Inflammatory macrophage (primary cell): ENCODE data around the gene NCOA3.

Experiments
- DNase-seq, 2 donors: peaks; one replicate each; pipeline ENCODE4 v3.0.0-alpha.2; 2020 to 2022

Gene NCOA3

GRCh38 chr20:47642624-47643023 is 140.9 kb downstream of the NCOA3 start:
- DNase-seq, result no peak

GRCh38 chr20:47645632-47646031 is 143.9 kb downstream of the NCOA3 start:
- DNase-seq, result no peak

- DNase-seq, result no peak
Measured at GRCh38 chr20:47647994-47648393, 146.3 kb downstream of the NCOA3 start.

- no peak for DNase-seq
Measured at GRCh38 chr20:47648943-47649342, 147.3 kb downstream of the NCOA3 start.

GRCh38 chr20:47652301-47652700 is 150.6 kb downstream of the NCOA3 start:
- no peak for DNase-seq

GRCh38 chr20:47652794-47653193 is 151.1 kb downstream of the NCOA3 start:
- DNase-seq, result no peak

- DNase-seq, result no peak
Measured at GRCh38 chr20:47653869-47654268, 152.2 kb downstream of the NCOA3 start.

GRCh38 chr20:47654370-47654769 is 152.7 kb downstream of the NCOA3 start:
- no peak for DNase-seq

GRCh38 chr20:47655635-47656034 is 153.9 kb downstream of the NCOA3 start:
- no peak for DNase-seq

GRCh38 chr20:47656318-47656717 is 154.6 kb downstream of the NCOA3 start:
- peak; percentile 42 to 46 for DNase-seq

- DNase-seq, result no peak
Measured at GRCh38 chr20:47659904-47660601, 158.4 kb downstream of the NCOA3 start.

- DNase-seq, result no peak
Measured at GRCh38 chr20:47660602-47660905, 158.9 kb downstream of the NCOA3 start.

GRCh38 chr20:47660983-47661700 is 159.5 kb downstream of the NCOA3 start:
- no peak for DNase-seq

- DNase-seq, result no peak
Measured at GRCh38 chr20:47661714-47662113, 160.0 kb downstream of the NCOA3 start.

GRCh38 chr20:47662483-47663353 is 161.0 kb downstream of the NCOA3 start:
- DNase-seq, result no peak

GRCh38 chr20:47663354-47664067 is 161.8 kb downstream of the NCOA3 start:
- DNase-seq, result peak; percentile 79 to 82

GRCh38 chr20:47664068-47664437 is 162.4 kb downstream of the NCOA3 start:
- DNase-seq, result no peak

- DNase-seq, result no peak
Measured at GRCh38 chr20:47664744-47665143, 163.1 kb downstream of the NCOA3 start.

- DNase-seq, result no peak
Measured at GRCh38 chr20:47665221-47665991, 163.7 kb downstream of the NCOA3 start.

- DNase-seq, result no peak
Measured at GRCh38 chr20:47666304-47666703, 164.6 kb downstream of the NCOA3 start.

GRCh38 chr20:47667086-47667485 is 165.4 kb downstream of the NCOA3 start:
- no peak for DNase-seq
